ENCODE data around the gene RNF157. TPM values are rescaled to one million over a fixed set of nuclear protein-coding genes. Genes with fewer than 3 reads are reported as not detected.

Gene RNF157
- total and polyA plus RNA-seq, 2 of the 13 experiments (the other 11 are each of a cell fraction or from before 2014, with no cell fraction given), result 0.44 to 1.5 TPM

- peak; percentile 89 for TF ChIP-seq FOXP4 (CRISPR knock-in tag; IDR thresholded peaks at IDR 0.05)
- no peak for TF ChIP-seq ELF4 (CRISPR knock-in tag; IDR thresholded peaks at IDR 0.05; ENCODE audit: borderline replicate concordance)
- no peak; the same call in 1 of the 2 replicates for TF ChIP-seq ZNF598 (CRISPR knock-in tag; IDR thresholded peaks at IDR 0.05; ENCODE audit: borderline replicate concordance)
- no peak for TF ChIP-seq JUNB (CRISPR knock-in tag; IDR thresholded peaks at IDR 0.05; ENCODE audit: borderline replicate concordance)
- no peak for TF ChIP-seq ZNF720 (CRISPR knock-in tag; IDR thresholded peaks at IDR 0.05)
- TF ChIP-seq KDM5B (CRISPR knock-in tag; IDR thresholded peaks at IDR 0.05; ENCODE audit: borderline replicate concordance), result peak; percentile 24; the same call in 1 of the 2 replicates
- TF ChIP-seq CAMTA2 (CRISPR knock-in tag; IDR thresholded peaks at IDR 0.05; ENCODE audit: borderline replicate concordance), result no peak
- no peak for TF ChIP-seq CREB1 (IDR thresholded peaks at IDR 0.05)
- TF ChIP-seq CREB1 (CRISPR knock-in tag; IDR thresholded peaks at IDR 0.05), result no peak
- TF ChIP-seq FIP1L1 (IDR thresholded peaks at IDR 0.05; ENCODE audit: borderline replicate concordance, insufficient read depth, low read depth, low read length), result no peak
- no peak for TF ChIP-seq ONECUT2 (CRISPR knock-in tag; IDR thresholded peaks at IDR 0.05)
- TF ChIP-seq ZNF274 (CRISPR knock-in tag; IDR thresholded peaks at IDR 0.05), result peak; percentile 68; the same call in 1 of the 2 replicates
- peak; percentile 79 for TF ChIP-seq HOXA3 (CRISPR knock-in tag; IDR thresholded peaks at IDR 0.05)
- TF ChIP-seq NFIC (IDR thresholded peaks at IDR 0.05; ENCODE audit: low read length), result no peak
- TF ChIP-seq LCORL (IDR thresholded peaks at IDR 0.05), result no peak
- TF ChIP-seq LCORL (CRISPR knock-in tag; IDR thresholded peaks at IDR 0.05), result peak; percentile 97
- no peak for TF ChIP-seq ZNF589 (CRISPR knock-in tag; conservative IDR thresholded peaks at IDR 0.05)
- TF ChIP-seq ZNF383 (CRISPR knock-in tag; IDR thresholded peaks at IDR 0.05; ENCODE audit: borderline replicate concordance), result no peak
- no peak; the same call in 1 of the 2 replicates for TF ChIP-seq CTCF (CRISPR knock-in tag; IDR thresholded peaks at IDR 0.05)
- TF ChIP-seq MYNN (CRISPR knock-in tag; IDR thresholded peaks at IDR 0.05; ENCODE audit: low read depth), result peak; percentile 60; the same call in 1 of the 2 replicates
- peak; percentile 85 for TF ChIP-seq ZFX (CRISPR knock-in tag; IDR thresholded peaks at IDR 0.05; ENCODE audit: low read depth)
- no peak for TF ChIP-seq GPBP1L1 (CRISPR knock-in tag; IDR thresholded peaks at IDR 0.05)
- TF ChIP-seq ZNF513 (CRISPR knock-in tag; conservative IDR thresholded peaks at IDR 0.05), result no peak
These were observed 101.9 kb downstream of the RNF157 start (continued) for GRCh38 chr17:76138234-76138895.
